HG03378 (cell line): ENCODE data around the gene HNRNPLL.
"Not testable (repeated sequence)": the region's sequence is repeated elsewhere in the genome, so short reads cannot be mapped to it uniquely, and the experiment has no call there.

Source experiments
- ATAC-seq: cut with Tn5 transposase; IDR thresholded peaks from one replicate; pipeline ENCODE4 v1.9.1; 2021; ENCODE audit warnings: mild to moderate bottlenecking, moderate library complexity; ENCODE audit not compliant: unreplicated experiment

HNRNPLL gene

GRCh38 chr2:38620282-38620977 lies 17.7 kb upstream of the HNRNPLL start:
- ATAC-seq, result no peak

DNA sequence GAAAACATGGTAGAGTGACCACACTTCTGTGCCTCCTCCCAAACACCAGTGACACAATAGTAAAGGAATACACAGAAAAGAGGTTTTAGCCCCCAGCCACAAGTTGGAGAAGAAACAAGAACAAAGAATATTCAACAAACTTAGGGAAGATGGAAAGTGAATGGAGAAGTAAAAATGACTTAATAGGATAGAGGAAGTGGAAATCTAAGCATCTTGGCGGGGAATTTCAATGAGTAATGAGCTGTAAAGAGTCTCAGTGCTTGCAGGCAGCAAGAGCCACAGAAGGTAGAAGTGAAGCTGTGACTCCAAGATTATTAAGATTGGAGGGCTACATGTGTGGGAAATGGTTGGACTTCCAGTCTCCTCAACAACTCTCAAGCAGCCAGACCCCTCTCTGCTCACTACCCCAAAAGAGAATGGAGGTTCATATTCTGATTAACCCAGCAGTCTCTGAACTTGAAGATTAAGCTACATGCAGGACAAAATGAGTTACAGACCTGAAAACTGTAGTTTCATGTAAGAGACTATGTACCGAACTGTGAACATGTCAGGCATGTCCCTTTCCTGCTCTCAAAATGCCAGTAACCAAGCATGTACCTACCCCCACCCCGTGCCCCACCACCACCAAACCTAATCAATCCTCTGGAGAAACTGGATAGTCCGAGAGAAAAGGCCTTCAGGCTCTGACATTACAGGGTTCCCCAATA lies 16.9 kb upstream of the HNRNPLL start:
- no peak for ATAC-seq

DNA sequence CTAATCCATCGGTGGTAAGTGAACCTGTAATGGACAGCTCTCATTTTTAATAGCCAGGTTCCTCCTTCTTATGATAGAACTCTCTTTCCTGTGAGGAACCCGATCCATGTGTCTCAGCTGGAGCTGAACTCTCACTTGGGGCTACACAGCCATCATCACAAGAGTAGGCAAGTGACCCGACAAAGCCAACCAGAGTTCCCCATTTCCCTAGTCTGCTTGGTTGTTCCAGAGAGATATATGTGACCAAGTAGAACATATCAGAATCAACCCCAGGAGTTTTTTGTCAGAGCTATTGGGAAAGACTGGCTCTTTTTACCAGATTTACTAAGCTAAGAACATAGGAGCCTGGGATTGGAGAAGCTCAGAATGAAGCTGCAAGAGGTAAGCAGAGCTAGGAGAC lies 14.6 kb upstream of the HNRNPLL start:
- no peak for ATAC-seq

DNA sequence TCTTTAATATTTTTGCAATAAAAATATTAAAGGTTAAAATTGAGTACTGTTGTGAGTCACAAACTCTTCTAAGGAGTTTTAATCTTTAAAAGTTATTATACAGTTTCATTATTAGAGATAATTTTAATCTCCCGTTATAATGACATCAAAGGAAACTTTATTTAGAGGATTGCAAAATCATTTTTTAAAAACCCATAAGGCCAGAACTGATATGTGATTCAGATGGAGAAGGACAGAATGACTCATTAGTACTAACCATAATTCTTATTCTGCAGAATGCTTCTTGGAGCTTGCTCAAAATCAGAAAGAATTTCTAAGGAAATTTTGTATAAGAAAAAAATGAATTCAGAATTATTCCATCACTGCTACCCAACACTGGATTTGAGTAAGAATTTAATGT lies 12.5 kb upstream of the HNRNPLL start:
- ATAC-seq, result no peak

GRCh38 chr2:38613849-38614213 lies 11.1 kb upstream of the HNRNPLL start:
- no peak for ATAC-seq

GRCh38 chr2:38613126-38613848 lies 10.6 kb upstream of the HNRNPLL start:
- ATAC-seq, result no peak

- peak; percentile 65 for ATAC-seq
Observed at GRCh38 chr2:38610851-38611801, 8.4 kb upstream of the HNRNPLL start.

GRCh38 chr2:38609246-38609645 lies 6.5 kb upstream of the HNRNPLL start:
- not testable (repeated sequence) for ATAC-seq

- ATAC-seq, result no peak
Observed at GRCh38 chr2:38608755-38609154, 6.0 kb upstream of the HNRNPLL start.

DNA sequence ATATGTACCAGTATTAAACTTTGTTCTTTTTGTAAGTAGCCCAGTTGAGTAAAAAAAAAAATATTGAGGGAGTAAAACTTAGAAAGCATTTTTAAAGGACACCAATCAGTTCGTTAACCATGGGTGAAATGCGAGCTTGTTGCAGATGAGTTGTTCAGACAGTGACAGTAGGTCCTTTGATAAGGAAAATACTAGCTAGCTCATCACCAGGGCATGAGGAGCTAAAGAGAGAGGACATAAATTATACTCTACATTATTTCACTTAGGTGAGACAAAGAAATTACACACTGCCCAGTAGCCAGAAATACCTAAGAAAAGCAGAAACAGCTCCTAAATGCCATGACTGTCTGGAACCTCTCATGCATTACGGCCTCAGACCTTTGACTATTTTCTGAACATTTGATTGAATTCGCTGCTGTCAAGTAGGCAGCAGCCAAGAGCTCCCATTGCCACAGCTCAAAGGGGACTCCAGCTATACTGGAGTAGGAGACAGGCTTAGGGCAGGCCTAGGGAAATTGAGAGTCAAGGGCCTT lies 2.6 kb upstream of the HNRNPLL start:
- no peak for ATAC-seq

- ATAC-seq, result peak; percentile 30
Observed at GRCh38 chr2:38603402-38604290, 918 bp upstream of the HNRNPLL start.

DNA sequence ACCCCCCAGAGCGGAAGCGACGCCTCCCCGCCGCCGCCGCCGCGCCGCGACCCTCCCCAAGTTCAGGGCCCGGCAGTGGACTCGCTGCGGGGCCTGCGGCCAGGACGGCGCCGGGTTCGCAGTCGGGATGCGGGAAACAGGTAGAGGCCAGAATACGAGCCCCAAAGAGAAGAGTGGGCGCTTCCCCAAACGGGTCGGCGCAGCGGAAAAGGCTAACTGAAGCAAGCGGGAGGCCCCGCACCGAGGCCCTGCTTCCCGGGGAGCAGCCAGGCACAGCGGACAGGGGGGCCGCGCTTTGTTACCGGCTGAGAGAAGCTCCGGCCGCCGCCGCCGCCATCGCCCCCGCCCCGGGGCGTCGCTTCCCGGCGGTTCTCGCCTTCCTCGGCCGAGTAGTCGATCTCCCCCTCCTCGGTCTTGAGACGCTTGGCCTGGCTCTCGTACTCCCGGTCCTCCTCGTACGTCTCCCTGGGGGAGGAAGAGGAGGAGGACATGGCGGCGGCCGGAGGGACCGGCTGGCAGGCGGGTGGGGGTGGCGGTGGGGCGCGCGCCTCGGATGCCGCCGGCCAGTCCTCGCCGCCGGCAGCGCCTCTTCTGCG lies 494 bp downstream of the HNRNPLL start:
- ATAC-seq, result no peak

- no peak for ATAC-seq
Observed at GRCh38 chr2:38601463-38602135, 1.1 kb downstream of the HNRNPLL start.

- no peak for ATAC-seq
Observed at GRCh38 chr2:38600921-38601455, 1.7 kb downstream of the HNRNPLL start.

- no peak for ATAC-seq
Observed at GRCh38 chr2:38600242-38600891, 2.4 kb downstream of the HNRNPLL start.

- no peak for ATAC-seq
Observed at GRCh38 chr2:38599706-38600105, 3.0 kb downstream of the HNRNPLL start.

GRCh38 chr2:38598991-38599295 lies 3.8 kb downstream of the HNRNPLL start:
- no peak for ATAC-seq
